ENCODE measurements around the gene PLEKHG3. TPM values are rescaled to one million over a fixed set of nuclear protein-coding genes. Genes with fewer than 3 reads are reported as not detected.

The PLEKHG3 gene
- total and polyA plus RNA-seq, 10 of the 15 experiments (the other 5 are each of a cell fraction or from before 2014, with no cell fraction given), result 0.03 to 0.73 (median 0.07) TPM; not detected in 5

- intact Hi-C loops (cut with micrococcal nuclease; ENCODE audit: unreplicated experiment) (no loop called here), in situ Hi-C loops (cut with MboI) (no loop called here)
- ATAC-seq (no peak), FAIRE-seq (no peak), DNase-seq (ENCODE audit: low read depth, low spot score) (no peak)
- RAD21 ChIA-PET (ENCODE audit: unreplicated experiment), result interaction anchor here (1.4 kb wide), 1 partner anchor 11 kb away, joined by 4 read pairs; no protein-coding TSS in a partner anchor
- Histone ChIP-seq H3K4me3 (no peak overlapping the region), H3K27me3 (replicated peaks in 1 of 2; ENCODE audit: control insufficient read depth in 2 of 2, insufficient read depth in 2 of 2, low read length in 1 of 2) (no peaks in the 10 kb centered on the region), H2AFZ (ENCODE audit: control insufficient read depth, low read depth, low read length) (no peak overlapping the region), H3K9me3 (replicated peaks; ENCODE audit: control insufficient read depth, insufficient read depth, low read length) (no peaks in the 10 kb centered on the region), H4K20me1 (ENCODE audit: control insufficient read depth, insufficient read depth) (no peaks in the 10 kb centered on the region), H3K9ac (ENCODE audit: control insufficient read depth, insufficient read depth, low read length) (no peak overlapping the region), H3K27ac (ENCODE audit: control insufficient read depth, insufficient read depth) (no peak overlapping the region), H3K36me3 (ENCODE audit: control insufficient read depth in 2 of 2, insufficient read depth in 2 of 2, low read length in 1 of 2) (no peaks in the 10 kb centered on the region), H3K4me1 (ENCODE audit: control insufficient read depth, insufficient read depth, low read length) (no peaks in the 10 kb centered on the region), H3K4me2 (ENCODE audit: control insufficient read depth, insufficient read depth) (no peak overlapping the region), H3K79me2 (ENCODE audit: control insufficient read depth, insufficient read depth, low read length) (no peaks in the 10 kb centered on the region)
- BruUV-seq (replicated peaks), result no TSS peak
- POLR2A ChIA-PET, result no interaction called here
- SMC1A ChIA-PET (ENCODE audit: uncharacterized antibody, unreplicated experiment), result interaction anchor here (1.1 to 2.0 kb wide), 5 partner anchors 9 to 29 kb away, joined by 3 to 5 read pairs (median 3); no protein-coding TSS in a partner anchor
- no peak for TF ChIP-seq CHD1 (IDR thresholded peaks at IDR 0.05; ENCODE audit: low read depth, low read length)
- no peak for TF ChIP-seq ZNF207 (IDR thresholded peaks at IDR 0.05; ENCODE audit: borderline replicate concordance)
- no peak for TF ChIP-seq GABPA (IDR thresholded peaks at IDR 0.05; ENCODE audit: low read depth)
- TF ChIP-seq SUZ12 (IDR thresholded peaks at IDR 0.05; ENCODE audit: unreplicated experiment), result no peak
- TF ChIP-seq BACH1 (IDR thresholded peaks at IDR 0.05; ENCODE audit: borderline replicate concordance), result no peak
- TF ChIP-seq GATAD2B (conservative IDR thresholded peaks at IDR 0.05; ENCODE audit: low read depth), result no peak
- TF ChIP-seq IRF3 (IDR thresholded peaks at IDR 0.05), result no peak
- no peak for TF ChIP-seq IRF5 (IDR thresholded peaks at IDR 0.05; ENCODE audit: borderline replicate concordance)
- TF ChIP-seq EZH2 (IDR thresholded peaks at IDR 0.05; ENCODE audit: borderline replicate concordance, control insufficient read depth, low read depth, low read length), result no peak
- no peak for TF ChIP-seq RAD51 (IDR thresholded peaks at IDR 0.05)
- WGBS (ENCODE audit: insufficient coverage, insufficient replicate concordance, low lambda C conversion rate, missing lambda C conversion rate), result 22% methylated on average over 2 of the region's 2 CpGs
- CTCF ChIA-PET, result interaction anchor here (1.2 to 2.0 kb wide), 2 partner anchors 11 to 18 kb away, joined by 3 to 9 read pairs; no protein-coding TSS in a partner anchor
These were observed 16.2 kb upstream of the PLEKHG3 start for GRCh38 chr14:64688031-64688430.
